GM20431 (cell line): ENCODE data around the gene CDC42EP1.

ENCODE experiments used
- in situ Hi-C: fragments of 300-500 bp; cut with MseI, MboI; formaldehyde crosslinking; loops from one replicate; pipeline ENCODE4 v1.15.0; 2020; ENCODE audit warnings: low sequenced_read_pairs; ENCODE audit not compliant: unreplicated experiment

The CDC42EP1 gene

DNA sequence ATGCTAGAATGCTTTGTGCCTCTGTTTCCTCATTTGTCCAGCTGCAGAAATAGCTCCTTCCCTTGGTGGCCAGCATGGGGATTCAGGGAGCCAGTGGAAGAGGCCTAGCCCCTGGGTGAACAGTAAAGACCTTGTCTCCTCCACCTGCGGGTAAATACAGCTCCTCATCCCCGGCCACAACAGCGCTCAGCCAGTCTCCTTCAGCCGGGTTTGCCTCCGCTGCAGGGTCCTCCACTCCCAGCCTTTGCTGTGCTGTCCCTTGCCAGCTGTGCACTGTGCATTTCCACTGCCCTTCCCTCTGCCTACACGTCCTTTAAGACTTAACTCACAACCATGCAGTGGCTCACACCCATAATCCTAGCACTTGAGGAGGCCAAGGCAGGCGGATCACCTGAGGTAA lies 1.5 kb upstream of the CDC42EP1 start:
- in situ Hi-C loops, result no loop called here

DNA sequence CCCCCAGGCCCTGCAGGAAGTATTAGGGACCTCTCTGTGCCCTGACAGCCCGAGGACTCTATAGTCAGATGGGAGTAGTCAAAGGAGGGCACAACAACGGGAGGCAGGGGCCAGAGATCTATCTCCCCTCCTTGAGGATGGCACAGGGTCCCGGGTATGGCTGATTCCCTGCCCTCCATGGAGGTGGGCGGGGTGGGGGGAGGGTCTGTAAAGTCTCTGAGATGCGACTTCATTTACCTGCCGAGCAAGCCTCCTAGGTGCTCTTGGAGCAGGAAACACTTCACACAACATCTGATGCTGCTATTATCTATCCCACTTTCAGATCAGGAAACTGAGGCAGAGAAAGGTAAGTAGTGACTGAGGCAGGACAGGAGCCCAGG lies 769 bp upstream of the CDC42EP1 start:
- in situ Hi-C loops, result no loop called here

DNA sequence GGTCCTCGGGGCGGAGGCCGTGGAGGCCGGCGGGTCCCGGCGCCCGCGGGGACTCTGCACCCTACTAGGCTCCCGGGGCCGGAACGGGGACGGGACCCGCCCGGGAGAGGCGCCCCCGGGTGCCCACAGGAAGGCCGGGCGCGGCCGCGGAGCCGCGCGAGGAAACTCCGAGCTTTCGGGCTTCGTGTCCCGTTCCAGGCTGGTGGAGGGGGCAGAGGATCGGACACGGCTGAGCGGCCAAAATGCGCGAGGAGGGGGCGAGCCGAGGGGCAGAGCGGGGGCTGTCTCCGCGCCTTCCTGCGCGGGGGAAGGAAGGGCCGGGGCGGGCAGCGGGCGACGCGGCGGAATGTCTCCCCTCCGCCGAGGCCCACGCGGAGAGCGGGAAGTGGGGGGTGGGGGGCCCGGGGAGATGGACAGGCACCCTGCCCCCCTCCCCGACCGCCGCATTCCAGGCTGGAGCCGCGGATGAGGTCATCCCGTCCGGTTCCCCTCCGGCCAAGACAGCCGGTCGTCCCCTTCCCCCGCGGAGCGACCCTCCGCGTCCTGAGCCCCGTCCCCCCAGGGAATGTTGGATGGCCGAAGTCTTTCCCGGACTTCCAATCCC lies 430 bp downstream of the CDC42EP1 start:
- in situ Hi-C loops, result no loop called here

DNA sequence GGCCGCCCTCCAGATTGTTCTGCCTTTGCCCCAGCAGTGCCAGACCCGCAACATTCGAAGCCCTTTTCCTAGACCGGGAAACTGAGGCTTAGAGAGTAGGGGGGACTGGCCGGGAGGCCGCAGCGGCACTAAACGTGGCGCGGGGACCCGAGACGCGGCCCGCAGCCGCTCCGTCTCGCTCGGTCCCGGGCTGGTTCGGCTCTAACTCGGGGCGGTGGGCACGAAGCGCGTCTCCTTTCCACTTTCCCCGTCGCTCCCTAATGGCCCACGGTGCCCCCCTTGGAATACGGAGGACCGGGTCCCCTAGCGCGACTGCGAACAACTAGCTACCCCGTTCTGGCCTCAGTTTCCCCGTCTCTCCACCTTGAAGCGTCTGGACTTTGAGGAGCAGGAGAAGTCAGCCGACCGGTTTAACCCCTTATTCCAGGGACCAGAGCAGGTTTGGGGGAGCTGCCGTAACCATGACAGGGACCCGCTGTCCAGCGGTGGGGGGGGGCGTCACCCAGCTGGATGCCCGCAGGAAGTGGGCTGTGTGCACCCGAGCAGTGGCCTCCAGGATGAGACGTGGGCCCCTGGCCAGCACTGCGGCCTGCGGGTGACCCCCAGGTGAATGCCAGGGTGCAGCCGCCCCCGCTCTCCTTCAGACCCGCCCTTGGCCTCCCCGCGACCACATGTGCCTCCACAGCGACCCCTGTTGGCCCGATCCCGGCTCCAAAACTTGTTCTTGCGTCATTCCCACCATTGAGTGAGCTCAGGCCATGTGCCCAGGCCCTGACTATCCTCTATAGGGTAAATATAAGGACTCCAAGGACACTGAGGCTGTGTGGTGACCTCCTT lies 1.1 kb downstream of the CDC42EP1 start:
- in situ Hi-C loops, result no loop called here

DNA sequence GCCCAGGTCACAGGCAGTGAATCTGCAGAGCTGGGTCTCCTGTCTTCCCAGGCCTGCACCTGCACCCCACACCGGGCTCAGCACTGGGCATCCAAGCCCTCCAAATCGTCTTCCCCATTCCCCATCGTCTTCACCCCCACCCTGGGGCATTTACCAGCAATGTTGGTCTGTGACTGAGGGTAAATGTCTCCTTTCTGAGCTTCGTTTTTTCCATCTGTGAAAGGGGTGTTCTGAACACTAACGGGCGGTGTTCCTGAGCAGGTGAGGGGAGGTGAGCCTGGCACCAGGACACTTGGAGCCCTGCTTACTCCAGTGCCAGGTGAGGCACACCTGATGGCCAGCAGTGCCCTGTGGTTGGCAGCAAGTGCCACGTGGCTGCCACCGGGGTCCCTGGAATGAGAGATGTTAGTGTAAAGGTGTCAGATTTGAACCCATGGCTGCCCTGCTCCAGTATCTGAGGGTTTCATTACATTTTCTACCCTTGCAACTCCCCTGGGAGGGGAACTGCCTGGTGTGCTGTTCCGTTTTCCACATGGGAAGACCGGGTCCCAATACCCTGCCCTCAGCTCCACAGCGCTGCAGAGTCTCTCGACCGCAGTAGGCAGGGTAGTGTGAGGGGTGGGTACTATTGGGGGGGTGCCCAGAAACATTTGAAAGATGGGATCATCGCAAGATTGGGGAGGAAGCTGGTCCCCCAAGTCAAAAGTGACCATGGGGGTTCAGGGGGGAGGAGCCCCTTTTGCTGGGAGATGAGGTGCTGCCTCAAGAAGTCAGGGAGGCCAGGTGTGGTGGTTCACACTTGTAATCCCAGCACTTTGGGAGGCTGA lies 2.0 kb downstream of the CDC42EP1 start:
- in situ Hi-C loops, result no loop called here

DNA sequence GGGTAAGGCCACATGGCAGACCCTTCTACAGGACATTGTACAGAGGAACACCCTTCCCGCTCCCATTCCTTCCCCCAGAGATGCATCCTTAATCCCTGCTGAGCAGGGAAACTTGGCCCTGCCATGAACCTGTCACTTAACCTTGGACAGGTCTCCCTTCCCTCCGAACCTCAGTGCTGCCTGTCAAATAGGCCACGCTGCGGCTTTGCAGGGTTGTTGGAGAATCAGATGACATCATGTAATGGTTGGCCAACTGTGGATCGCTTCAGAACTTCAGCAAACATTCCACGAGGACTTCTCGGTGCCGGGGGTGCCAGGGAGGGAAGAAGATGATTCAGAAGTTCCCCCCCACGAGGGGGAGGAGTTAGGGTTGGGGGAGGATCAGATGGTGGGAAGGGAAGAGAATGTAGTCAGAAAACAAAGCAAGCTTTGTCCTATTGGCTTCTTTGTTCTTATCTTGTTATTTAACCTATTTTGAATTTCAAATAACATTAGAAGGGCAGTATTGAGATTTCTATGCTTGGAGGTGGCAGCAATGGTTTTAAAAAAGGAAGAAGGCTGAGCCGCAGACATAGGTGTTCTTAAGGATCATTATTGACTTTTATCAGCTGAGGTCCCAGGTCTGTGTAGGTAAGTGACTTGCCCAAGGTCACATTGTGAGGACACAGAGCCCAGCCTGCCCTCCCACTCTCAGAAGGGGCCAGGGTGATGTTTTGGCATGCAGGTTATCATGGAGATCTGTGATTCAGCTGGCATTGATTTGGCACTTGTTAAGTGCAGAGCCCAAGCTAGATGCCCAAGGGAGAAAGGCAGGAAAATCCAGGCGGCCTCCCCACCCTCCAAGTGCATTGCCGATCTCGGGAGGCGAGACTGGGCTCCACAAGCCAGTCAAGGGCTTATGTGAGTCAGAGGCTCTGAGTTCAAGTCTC lies 3.1 kb downstream of the CDC42EP1 start:
- in situ Hi-C loops, result no loop called here

DNA sequence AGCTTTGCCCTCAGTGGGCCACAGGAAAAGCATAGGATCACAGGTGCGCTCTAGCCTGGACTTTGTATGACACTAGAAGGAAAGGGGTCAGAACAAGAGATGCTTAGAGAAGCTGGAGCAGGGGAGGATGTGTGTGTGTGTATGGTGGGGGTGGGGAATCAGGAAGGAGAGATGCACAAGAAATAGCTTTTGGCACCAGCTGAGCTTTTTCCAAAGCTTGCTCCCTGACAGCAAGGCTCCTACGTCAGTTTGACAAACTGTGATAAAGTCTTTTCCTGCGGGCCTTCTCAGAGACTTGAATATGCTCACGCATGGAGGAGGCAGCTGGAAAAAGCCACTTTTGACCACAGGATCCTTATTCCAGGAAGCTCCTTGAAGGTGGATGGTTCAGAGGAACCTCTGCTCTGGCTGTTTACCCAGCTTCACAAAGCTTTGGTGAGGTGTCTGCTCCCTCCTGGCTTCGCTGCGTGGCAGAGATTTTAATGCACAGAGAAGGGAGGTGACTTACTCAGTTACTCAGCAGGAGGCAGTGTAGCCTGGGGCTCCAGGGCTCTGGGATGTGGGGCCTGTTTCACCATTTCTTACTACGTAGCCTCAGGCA lies 3.9 kb downstream of the CDC42EP1 start:
- in situ Hi-C loops, result no loop called here

DNA sequence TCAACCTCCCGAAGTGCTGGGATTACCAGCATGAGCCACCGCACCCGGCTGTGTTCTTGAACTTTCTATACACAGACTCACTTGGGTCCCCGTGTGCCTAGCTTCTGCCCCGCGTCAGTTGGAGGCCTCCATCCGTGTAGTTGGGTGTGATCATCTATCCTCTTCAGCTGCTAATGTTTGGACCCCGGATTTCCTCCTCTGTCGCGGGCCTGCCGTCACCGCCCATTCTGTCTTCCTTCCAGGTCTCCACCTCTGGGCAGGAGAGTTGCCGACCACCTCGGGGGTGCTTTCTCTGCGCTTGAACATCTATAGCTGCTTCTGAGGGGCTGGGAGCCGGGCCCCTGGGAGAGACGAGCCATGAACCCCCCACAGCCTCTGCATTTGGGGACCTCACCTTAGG lies 5.5 kb downstream of the CDC42EP1 start:
- in situ Hi-C loops, result no loop called here

DNA sequence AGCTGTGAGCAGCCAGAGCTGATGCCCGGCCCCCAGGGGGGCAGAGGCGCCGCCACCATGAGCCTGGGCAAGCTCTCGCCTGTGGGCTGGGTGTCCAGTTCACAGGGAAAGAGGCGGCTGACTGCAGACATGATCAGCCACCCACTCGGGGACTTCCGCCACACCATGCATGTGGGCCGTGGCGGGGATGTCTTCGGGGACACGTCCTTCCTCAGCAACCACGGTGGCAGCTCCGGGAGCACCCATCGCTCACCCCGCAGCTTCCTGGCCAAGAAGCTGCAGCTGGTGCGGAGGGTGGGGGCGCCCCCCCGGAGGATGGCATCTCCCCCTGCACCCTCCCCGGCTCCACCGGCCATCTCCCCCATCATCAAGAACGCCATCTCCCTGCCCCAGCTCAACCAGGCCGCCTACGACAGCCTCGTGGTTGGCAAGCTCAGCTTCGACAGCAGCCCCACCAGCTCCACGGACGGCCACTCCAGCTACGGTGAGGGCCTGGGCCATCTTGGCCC lies 6.1 kb downstream of the CDC42EP1 start:
- in situ Hi-C loops, result no loop called here

DNA sequence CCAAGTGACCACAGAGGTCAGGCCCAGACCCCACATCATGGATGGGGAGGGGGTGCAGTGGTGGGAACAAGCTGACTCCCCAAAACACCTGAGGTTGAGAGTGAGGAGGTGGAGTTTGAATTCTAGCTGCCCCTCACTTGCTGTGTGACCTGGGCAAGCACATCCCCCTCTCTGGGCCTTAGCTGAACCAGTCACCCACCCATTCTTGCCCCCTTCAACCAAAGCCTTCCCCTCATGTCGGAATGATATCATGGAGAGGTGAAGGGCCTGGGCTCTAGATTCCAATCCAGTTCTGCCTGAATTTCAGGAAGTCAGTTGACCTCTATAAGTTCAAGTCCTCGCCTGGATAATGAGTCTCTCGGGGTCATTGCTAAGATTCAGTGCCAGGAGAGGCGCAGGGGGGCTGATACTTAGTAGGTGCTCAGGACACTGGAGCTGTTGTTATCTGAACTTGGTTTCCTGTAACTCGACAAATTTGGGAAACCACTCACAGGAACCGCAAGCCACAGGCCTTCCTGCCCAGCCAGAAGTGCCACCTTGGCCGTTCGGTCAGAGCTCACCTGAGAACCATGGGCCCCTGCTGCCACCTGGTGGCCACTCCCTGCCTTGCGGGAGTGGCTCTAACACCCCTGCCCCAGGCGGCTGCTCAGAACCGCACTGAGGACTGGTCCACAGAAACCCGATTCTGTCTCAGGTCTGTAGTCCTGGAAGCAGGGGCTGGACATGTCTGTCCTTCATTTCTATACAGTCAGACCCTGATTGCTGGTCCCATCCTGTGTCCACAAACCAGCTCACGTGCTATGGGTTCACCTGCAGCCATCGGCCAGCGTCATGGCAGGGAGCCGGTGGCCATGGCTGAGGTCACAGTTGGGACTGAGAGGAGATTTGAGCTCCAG lies 6.9 kb downstream of the CDC42EP1 start:
- in situ Hi-C loops, result no loop called here

DNA sequence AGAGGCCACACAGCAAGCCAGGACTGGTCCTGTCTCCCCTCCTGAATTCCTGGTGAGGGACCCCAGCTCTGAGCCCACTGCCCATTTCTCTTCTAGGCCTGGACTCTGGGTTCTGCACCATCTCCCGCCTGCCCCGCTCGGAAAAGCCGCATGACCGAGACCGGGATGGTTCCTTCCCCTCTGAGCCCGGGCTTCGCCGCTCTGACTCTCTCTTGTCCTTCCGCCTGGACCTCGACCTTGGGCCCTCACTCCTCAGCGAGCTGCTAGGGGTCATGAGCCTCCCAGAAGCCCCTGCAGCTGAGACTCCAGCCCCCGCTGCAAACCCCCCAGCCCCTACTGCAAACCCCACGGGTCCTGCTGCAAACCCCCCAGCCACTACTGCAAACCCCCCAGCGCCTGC lies 7.7 kb downstream of the CDC42EP1 start:
- in situ Hi-C loops, result no loop called here

DNA sequence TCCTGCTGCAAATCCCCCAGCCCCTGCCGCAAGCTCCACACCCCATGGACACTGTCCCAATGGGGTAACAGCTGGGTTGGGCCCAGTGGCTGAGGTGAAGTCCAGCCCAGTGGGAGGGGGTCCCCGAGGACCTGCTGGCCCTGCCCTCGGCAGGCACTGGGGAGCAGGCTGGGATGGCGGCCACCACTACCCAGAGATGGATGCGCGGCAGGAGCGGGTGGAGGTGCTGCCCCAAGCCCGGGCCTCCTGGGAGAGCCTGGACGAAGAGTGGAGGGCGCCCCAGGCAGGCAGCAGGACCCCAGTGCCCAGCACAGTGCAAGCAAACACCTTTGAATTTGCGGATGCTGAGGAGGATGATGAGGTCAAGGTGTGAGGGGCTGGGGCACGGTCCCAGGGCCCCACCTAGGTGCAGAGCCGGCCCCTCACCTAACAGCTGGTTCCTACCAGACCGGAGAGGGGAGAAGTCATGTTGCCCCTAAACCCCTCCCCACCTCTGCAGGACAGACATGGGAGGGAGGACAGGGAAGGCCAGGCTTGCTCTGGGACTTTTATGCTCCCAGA lies 8.2 kb downstream of the CDC42EP1 start:
- in situ Hi-C loops, result no loop called here

DNA sequence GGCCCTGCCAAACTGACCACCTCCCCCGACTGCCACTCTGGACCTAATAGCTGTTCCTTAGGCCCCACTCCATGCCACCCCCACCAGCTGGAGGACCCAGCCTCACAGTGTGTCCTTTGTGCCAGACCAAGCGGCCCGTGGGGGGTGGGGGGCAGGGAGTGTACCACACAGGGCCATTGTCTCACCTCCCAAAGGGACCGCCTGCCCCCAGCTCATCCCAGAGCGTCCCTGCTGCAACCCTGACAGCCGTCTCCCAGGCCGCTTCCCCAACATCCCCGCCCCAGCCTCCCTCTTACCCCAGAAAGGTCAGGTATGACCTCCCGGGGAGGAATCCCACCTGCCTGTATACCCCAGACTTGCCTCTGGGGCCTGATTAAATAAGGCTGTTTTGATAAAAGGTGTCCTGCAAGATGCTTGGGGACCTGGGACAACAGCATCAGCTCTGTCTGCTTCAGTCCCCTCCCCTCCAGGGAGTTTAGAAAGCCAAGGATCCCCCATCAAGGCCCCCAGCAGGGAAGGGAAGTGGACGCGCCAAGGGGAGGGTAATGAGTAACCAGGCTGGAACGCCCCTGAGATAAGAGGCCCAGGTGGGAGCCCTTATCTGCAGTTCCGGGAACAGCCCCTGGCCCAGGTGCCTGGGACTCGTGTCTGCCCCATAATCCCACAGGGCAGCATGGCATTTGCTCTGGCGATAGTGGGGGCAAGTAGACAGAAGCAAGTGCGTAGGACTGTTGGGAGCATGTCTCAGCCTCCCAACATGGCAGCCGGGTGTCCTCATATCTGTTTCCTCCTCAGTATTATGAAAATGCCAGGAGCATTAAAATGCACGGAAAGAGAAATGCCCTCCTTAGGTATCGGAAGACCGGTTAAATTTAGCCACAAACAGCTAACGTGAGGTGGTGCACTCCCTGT lies 9.0 kb downstream of the CDC42EP1 start:
- in situ Hi-C loops, result no loop called here

DNA sequence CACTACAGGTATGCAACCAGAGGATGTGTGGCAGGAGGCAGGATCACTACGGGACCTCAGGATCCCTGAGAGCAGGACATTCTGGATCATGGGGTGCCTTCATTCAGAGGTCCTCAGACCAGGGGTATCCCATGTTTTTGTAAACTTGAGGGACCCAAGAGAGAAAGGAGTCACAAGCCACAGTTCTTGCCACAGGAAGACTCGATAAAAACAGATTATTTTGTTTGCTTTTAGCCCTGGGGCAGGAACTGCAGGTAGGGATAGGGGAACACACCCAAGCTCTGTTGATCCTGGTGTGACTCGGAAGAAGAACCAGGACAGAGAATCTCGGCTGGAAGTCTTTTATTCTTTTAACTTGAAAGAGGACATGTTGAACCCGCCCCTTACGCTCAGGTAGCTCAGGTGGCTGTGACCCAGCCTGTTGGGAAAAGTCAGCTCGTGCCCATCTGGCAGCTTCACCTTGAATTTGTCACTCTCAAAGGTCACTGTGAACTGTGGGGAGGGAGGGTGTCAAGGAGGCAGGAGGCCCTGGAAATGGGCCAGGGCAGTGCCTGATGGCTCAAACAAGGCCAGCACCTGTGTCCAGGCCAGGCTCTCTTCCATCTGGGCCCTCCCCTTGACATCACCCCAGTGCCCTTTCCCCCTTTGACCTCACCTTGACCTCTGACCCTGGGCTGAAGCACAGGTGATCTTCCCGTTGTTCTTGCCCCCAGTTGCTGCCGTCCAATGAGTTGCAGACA lies 9.8 kb downstream of the CDC42EP1 start:
- in situ Hi-C loops, result no loop called here

DNA sequence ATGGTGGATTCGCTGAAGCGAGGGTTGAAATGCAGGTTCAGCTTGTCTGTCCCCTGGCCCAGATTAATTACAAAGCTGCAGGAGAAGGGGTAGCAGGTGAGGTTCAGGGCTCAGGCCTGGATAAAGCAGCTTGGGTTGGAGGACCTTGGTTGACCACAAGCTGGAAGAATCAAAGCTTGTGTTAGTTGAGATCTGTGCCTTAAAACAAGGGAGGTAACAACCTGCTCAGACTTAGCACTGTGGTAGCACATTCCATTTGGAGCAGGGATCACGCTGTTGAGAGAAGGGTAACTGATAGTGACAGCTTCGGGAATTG lies 10.3 kb downstream of the CDC42EP1 start:
- in situ Hi-C loops, result no loop called here

DNA sequence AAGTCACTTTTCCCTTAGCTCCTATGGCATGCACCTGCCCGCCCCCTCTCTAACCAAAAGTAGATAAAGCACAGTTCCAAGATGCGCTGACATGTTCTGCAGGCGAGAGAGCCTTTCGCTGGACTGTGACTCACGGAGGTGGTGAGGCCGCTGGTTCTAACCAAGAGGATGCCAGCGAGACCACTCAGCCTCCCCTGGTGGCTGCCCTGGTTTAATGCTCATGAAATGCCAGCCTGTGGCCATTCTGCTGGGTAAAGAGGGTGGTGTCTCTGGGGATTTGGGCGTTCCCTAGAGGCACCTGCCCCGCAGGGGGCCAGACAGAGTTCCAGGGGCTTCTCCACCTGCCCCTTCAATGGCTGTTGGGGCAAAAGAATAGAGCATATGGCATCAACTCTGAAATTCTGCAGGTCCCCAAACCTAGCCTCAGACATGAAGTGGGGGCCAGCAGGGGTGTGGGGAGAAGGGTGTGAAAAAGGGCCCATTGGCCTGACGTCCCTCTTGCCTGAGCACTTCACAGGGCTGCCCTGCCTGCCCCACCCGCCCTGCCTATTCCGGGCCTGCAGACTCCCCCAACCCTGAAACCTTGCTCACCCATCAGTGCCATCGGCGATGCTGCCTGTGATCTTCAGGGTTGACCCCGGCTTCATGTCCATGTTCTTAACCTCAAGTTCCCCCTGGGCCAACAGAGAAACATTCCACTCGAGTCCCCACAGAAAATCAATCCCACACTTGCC lies 11.1 kb downstream of the CDC42EP1 start:
- in situ Hi-C loops, result no loop called here
